Measurements from ENCODE around the gene DDI1.

DDI1 gene

DNA sequence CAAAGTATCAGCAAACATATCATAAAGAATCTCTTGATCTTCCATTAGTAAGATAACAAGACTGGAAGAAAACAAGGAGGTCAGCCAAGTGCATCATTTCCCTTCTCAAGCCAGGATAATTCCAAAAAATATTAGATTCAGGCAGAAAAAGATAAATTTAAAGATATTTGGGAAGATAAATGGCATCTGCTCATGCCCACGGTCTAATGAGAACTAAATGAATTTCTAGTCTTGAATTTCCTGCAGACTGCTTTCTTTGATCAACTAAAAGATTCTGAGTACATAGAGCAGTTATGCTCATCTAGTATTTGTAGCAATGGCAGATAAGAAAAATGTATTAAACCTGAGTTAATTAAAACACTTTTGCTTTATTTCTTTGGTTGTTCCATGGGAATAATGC, 31.1 kb downstream of the DDI1 start:
- H3K79me2 ChIP-seq (ENCODE audit: insufficient read depth, low read length): no peaks in the 10 kb centered on the region

DNA sequence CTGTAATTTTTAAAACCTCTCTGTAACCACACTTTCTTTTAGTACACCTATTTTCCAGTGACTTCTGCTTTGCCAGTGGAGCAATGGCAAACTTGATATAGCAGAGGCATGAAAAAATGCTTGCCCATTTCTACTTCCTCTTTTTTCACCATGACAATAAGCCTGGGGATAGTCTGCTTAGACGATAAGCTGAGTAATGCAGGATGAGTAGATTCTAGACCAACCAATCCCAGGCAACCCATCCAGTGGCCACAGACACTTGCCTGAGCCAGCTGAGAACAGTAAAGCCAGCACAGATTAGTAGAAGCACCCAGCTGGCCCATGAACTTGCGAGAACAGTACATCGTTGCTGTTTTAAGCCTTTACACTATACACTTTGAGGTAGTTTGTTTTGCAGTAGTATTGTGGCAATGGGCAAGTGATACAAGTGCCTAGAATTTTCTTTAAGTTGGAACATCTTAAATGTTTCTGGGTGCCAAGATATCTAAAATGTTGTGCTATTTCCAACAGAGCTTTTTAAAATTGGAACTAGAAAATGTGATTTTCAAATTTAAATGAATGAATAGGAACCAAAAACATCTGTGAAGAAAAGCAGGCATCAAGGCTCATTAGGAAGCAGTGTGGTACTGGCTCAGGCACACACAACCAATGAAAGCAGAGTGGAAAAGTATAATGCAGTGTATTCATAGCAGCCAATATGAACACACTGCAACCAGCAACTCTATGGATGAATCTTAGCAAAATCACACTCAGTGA, 37.7 kb downstream of the DDI1 start:
- DNase-seq: no peak

More for the DNA sequence above, 31.1 kb downstream of the DDI1 start:
- H3K27ac ChIP-seq (ENCODE audit: low read length): no peak overlapping the region
- TF ChIP-seq, protein P1, sequence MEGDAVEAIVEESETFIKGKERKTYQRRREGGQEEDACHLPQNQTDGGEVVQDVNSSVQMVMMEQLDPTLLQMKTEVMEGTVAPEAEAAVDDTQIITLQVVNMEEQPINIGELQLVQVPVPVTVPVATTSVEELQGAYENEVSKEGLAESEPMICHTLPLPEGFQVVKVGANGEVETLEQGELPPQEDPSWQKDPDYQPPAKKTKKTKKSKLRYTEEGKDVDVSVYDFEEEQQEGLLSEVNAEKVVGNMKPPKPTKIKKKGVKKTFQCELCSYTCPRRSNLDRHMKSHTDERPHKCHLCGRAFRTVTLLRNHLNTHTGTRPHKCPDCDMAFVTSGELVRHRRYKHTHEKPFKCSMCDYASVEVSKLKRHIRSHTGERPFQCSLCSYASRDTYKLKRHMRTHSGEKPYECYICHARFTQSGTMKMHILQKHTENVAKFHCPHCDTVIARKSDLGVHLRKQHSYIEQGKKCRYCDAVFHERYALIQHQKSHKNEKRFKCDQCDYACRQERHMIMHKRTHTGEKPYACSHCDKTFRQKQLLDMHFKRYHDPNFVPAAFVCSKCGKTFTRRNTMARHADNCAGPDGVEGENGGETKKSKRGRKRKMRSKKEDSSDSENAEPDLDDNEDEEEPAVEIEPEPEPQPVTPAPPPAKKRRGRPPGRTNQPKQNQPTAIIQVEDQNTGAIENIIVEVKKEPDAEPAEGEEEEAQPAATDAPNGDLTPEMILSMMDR (IDR thresholded peaks at IDR 0.05; ENCODE audit: borderline replicate concordance, extremely low read depth, low read length, poor library complexity, severe bottlenecking): no peak
- no peak for TF ChIP-seq EZH2 (IDR thresholded peaks at IDR 0.05; ENCODE audit: borderline replicate concordance, low read depth, low read length, severe bottlenecking)
- H3K36me3 ChIP-seq (ENCODE audit: insufficient read depth, low read length): no peaks in the 10 kb centered on the region
- no peak overlapping the region for H3K9ac ChIP-seq (ENCODE audit: low read depth, low read length)
- no peak overlapping the region for H3K4me2 ChIP-seq (ENCODE audit: insufficient read depth, low read length)
- no peaks in the 10 kb centered on the region for H4K20me1 ChIP-seq (ENCODE audit: insufficient read depth, low read length)
- no peak overlapping the region for H2AFZ ChIP-seq (ENCODE audit: low read depth, low read length)
- H3K27me3 ChIP-seq (ENCODE audit: insufficient read depth, low read length, poor library complexity): no peaks in the 10 kb centered on the region
- no peak overlapping the region for H3K4me3 ChIP-seq (ENCODE audit: low read depth in 1 of 2, low read length in 2 of 2)
- ATAC-seq (ENCODE audit: insufficient read depth, low read depth): no peak
- H3K4me1 ChIP-seq (ENCODE audit: insufficient read depth, low read length): no peaks in the 10 kb centered on the region
- no peak for DNase-seq
- H3K9me3 ChIP-seq (ENCODE audit: insufficient read depth, low read length, severe bottlenecking): no peaks in the 10 kb centered on the region

DNA sequence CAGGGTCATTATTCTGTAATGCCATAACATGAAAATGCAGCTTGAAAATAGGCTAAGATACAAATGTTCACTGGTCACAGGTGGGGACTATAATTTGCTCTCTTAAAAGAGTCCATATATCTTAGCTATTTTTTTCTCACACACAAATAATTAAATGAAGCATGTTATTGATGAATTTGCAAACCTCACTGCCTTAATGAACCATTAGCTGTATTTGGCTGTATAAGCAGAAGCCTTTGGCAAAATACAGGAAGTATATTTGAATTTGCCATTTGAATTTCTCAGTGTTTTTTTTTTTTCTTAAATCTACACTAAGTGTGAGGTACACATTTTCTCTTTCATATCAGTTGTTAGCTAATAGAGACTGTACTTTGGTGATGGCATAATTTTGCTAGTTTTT, 38.7 kb downstream of the DDI1 start:
- no peaks in the 10 kb centered on the region for H3K4me1 ChIP-seq (ENCODE audit: insufficient read depth, low read length)
- no peak for TF ChIP-seq EZH2 (IDR thresholded peaks at IDR 0.05; ENCODE audit: borderline replicate concordance, low read depth, low read length, severe bottlenecking)
- TF ChIP-seq, protein P1 (IDR thresholded peaks at IDR 0.05; ENCODE audit: borderline replicate concordance, extremely low read depth, low read length, poor library complexity, severe bottlenecking): no peak
- no peak overlapping the region for H2AFZ ChIP-seq (ENCODE audit: low read depth, low read length)
- H3K36me3 ChIP-seq (ENCODE audit: insufficient read depth, low read length): no peaks in the 10 kb centered on the region
- DNase-seq (no peak), ATAC-seq (ENCODE audit: insufficient read depth, low read depth) (no peak)
- H3K9ac ChIP-seq (ENCODE audit: low read depth, low read length): no peak overlapping the region
- H3K4me2 ChIP-seq (ENCODE audit: insufficient read depth, low read length): no peak overlapping the region
- no peaks in the 10 kb centered on the region for H3K79me2 ChIP-seq (ENCODE audit: insufficient read depth, low read length)
- H4K20me1 ChIP-seq (ENCODE audit: insufficient read depth, low read length): no peaks in the 10 kb centered on the region
- no peaks in the 10 kb centered on the region for H3K27me3 ChIP-seq (ENCODE audit: insufficient read depth, low read length, poor library complexity)
- no peak overlapping the region for H3K4me3 ChIP-seq (ENCODE audit: low read depth in 1 of 2, low read length in 2 of 2)
- no peaks in the 10 kb centered on the region for H3K9me3 ChIP-seq (ENCODE audit: insufficient read depth, low read length, severe bottlenecking)
- H3K27ac ChIP-seq (ENCODE audit: low read length): no peak overlapping the region

More for the DNA sequence above, 37.7 kb downstream of the DDI1 start:
- H3K4me3 ChIP-seq (ENCODE audit: low read depth in 1 of 2, low read length in 2 of 2): no peak overlapping the region
- TF ChIP-seq, protein P1 (IDR thresholded peaks at IDR 0.05; ENCODE audit: borderline replicate concordance, extremely low read depth, low read length, poor library complexity, severe bottlenecking): no peak
- no peak for TF ChIP-seq EZH2 (IDR thresholded peaks at IDR 0.05; ENCODE audit: borderline replicate concordance, low read depth, low read length, severe bottlenecking)
- H3K9ac ChIP-seq (ENCODE audit: low read depth, low read length): no peak overlapping the region
- no peak overlapping the region for H2AFZ ChIP-seq (ENCODE audit: low read depth, low read length)
- no peak for ATAC-seq (ENCODE audit: insufficient read depth, low read depth)
- no peaks in the 10 kb centered on the region for H3K36me3 ChIP-seq (ENCODE audit: insufficient read depth, low read length)
- H3K4me2 ChIP-seq (ENCODE audit: insufficient read depth, low read length): no peak overlapping the region
- H3K9me3 ChIP-seq (ENCODE audit: insufficient read depth, low read length, severe bottlenecking): no peaks in the 10 kb centered on the region
- no peaks in the 10 kb centered on the region for H3K79me2 ChIP-seq (ENCODE audit: insufficient read depth, low read length)
- H3K4me1 ChIP-seq (ENCODE audit: insufficient read depth, low read length): no peaks in the 10 kb centered on the region
- H4K20me1 ChIP-seq (ENCODE audit: insufficient read depth, low read length): no peaks in the 10 kb centered on the region
- no peaks in the 10 kb centered on the region for H3K27me3 ChIP-seq (ENCODE audit: insufficient read depth, low read length, poor library complexity)
- no peak overlapping the region for H3K27ac ChIP-seq (ENCODE audit: low read length)

All from DND-41 (cell line).